GM12872 (cell line): ENCODE results near the gene QSOX2.

Experiments
- TF ChIP-seq, protein P1 (sequence below): IDR thresholded peaks from 3 replicates; pipeline ENCODE4 v1.5.1; 2011; ENCODE audit warnings: low read depth, mild to moderate bottlenecking, low read length, moderate library complexity; ENCODE audit not compliant: insufficient read depth

The QSOX2 gene

DNA sequence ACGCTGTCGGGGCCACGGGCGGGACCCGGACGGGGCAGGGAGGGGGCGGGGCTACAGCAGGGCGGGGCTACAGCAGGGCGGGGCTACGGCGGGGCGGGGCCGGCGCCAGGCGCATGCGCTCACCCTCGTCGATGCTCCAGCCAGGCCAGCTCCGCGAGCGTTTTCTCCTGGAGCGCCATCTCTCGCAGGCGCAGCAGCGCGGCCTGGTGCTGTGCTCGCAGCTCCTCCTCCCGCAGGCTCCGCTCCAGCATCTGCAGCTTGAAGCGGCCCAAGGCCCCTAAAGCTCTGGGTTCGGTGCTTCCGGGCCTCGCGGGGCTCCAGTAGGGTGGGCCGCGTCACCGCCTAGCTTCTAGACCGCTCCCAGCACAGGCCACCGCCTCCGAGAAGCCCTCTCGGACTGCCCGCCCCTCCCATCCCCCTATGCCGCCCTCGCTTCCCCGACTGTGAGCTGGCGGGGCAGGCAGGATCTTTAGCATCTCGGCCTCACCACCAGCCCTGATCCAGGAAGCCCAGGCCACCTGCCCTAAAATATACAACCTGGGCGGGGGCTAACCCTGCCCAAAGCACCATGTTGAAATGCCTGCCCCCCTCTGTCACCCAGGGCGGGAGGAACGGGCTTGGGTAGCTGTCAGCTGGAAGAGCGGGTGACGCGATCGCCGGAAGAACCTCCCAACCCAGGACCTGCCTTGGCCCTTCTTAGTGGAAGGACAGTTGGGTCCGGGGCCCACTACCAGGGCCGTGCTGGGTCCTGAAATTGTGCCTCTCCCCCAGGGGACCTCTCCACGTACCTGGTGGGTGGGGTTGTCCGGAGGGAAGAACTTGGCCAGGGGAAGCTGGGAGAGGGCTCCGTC, 21.9 kb upstream of the QSOX2 start:
- TF ChIP-seq, protein P1, sequence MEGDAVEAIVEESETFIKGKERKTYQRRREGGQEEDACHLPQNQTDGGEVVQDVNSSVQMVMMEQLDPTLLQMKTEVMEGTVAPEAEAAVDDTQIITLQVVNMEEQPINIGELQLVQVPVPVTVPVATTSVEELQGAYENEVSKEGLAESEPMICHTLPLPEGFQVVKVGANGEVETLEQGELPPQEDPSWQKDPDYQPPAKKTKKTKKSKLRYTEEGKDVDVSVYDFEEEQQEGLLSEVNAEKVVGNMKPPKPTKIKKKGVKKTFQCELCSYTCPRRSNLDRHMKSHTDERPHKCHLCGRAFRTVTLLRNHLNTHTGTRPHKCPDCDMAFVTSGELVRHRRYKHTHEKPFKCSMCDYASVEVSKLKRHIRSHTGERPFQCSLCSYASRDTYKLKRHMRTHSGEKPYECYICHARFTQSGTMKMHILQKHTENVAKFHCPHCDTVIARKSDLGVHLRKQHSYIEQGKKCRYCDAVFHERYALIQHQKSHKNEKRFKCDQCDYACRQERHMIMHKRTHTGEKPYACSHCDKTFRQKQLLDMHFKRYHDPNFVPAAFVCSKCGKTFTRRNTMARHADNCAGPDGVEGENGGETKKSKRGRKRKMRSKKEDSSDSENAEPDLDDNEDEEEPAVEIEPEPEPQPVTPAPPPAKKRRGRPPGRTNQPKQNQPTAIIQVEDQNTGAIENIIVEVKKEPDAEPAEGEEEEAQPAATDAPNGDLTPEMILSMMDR: peak; percentile 40; the same call in 2 of the 3 replicates

DNA sequence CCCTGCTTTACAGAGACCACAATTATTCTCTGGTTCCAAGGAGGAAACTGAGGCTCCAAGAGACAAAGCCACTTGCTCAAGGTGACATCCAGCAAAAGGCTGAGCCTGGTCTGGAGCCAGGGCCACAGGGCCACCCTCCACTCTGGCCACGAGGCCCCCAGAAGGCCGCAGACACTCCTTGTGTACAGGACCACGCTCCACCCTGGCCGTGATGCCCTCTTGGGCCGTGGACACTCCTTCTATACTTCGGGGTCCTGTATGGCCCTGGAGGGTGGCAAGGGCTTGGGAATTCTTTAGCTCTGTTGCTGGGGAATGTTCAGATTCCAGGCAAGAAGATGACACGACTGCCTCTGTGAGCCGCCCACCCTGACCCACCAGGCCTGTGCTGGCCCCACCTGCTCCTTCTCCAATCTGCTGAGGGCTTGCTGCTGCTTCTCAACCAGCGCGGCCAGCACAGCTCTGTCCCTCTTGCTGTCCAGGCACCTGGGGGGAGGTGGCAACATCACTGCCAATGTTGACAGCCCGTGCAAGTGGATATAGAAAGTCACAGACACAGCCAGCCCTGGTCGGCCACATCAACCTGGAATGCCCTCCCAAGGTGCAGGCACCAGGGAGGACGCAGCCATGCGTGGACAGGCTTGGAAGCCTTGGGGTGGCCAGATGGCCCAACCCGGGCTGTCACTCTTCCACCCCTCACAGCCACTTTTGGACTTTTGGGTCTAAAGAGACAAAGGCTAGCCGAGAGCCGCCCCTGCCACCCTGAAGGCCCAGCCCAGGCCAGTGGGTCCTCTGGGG, 20.1 kb upstream of the QSOX2 start:
- TF ChIP-seq, protein P1: no peak

GRCh38 chr9:136264441-136265405, 19.1 kb upstream of the QSOX2 start:
- TF ChIP-seq, protein P1: no peak

DNA sequence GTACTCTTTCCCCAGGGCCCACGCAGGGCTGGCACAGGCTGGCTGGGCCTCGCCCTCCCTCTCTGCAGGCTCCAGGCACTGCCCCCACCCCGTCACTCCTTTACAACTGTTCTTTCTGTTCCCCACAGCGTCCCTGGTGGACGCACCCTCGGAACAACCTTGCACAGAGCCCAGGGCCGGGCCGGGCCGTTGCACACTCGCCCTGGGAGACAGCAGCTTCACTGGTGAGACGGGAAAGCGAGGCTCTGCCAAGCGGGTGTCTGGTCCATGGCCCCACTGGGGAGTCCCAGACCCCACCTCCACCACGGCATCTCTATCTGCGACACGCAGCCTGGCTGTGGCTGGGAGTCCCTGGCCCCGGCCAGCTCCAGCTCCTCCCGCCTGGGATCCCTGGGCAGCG, 18.4 kb upstream of the QSOX2 start:
- TF ChIP-seq, protein P1: no peak

DNA sequence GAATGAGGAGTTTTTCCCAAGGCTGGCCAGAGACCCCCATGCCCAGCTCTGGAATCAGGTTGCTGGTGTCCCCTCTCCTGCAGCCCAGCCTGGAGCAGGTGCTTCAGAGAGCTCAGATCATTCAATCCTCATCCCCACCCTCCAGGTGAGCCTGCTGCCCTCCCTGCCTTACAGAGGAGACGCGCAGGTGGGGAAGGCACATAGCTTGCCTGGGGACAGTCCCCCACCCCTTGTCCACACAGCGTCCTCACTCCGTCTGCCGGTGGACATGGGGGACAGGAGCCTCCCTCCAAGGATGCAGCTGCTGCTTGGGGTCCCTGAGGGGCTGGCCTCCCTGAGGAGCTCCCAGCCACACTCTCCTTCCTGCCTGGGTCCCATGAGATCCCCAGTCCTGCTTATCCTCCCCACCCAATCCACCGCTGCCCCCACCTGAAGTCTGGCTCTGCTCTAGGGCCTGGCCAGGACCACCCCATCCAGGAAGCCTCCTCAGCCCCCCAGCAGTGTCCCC, 17.1 kb upstream of the QSOX2 start:
- TF ChIP-seq, protein P1: no peak

GRCh38 chr9:136261686-136262430, 16.2 kb upstream of the QSOX2 start:
- TF ChIP-seq, protein P1: no peak
